ENCODE data around the gene SLCO4C1. TPM values are rescaled to one million over a fixed set of nuclear protein-coding genes. Genes with fewer than 3 reads are reported as not detected.

Gene SLCO4C1
- total RNA-seq, 1 donor from 2014 or later: 0.11 TPM

DNA sequence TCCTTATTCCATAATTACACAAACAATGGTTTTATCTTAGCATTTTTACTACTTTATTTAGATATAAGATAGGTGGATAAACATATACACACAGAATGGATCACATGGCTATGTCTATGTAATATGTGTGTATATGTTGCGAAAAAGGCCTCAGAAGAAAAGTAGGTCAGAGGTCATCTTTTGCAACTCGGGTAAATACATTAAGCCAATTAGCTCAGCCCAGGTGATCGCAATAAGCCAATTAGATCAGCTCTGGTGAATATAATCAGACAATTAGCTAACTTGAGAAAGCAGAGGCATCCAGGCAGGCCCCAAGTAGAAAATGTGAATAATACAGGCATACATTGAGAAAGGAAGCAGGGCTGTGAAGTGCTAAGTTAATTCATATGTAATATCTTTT, 24.3 kb downstream of the SLCO4C1 start:
- Mint-ChIP-seq H3K27me3 (ENCODE audit: unreplicated experiment) (peaks cover 2% of the 10 kb centered on the region), H3K36me3 (ENCODE audit: unreplicated experiment) (no peaks in the 10 kb centered on the region), H3K4me1 (ENCODE audit: unreplicated experiment) (no peaks in the 10 kb centered on the region), H3K27ac (ENCODE audit: unreplicated experiment) (no peak overlapping the region), H3K4me3 (ENCODE audit: unreplicated experiment) (no peak overlapping the region), H3K9me3 (ENCODE audit: unreplicated experiment) (peaks cover 9% of the 10 kb centered on the region)
- TF ChIP-seq, protein P1, sequence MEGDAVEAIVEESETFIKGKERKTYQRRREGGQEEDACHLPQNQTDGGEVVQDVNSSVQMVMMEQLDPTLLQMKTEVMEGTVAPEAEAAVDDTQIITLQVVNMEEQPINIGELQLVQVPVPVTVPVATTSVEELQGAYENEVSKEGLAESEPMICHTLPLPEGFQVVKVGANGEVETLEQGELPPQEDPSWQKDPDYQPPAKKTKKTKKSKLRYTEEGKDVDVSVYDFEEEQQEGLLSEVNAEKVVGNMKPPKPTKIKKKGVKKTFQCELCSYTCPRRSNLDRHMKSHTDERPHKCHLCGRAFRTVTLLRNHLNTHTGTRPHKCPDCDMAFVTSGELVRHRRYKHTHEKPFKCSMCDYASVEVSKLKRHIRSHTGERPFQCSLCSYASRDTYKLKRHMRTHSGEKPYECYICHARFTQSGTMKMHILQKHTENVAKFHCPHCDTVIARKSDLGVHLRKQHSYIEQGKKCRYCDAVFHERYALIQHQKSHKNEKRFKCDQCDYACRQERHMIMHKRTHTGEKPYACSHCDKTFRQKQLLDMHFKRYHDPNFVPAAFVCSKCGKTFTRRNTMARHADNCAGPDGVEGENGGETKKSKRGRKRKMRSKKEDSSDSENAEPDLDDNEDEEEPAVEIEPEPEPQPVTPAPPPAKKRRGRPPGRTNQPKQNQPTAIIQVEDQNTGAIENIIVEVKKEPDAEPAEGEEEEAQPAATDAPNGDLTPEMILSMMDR (IDR thresholded peaks at IDR 0.05): no peak
- DNase-seq (ENCODE audit: extremely low spot score, unreplicated experiment): no peak

DNA sequence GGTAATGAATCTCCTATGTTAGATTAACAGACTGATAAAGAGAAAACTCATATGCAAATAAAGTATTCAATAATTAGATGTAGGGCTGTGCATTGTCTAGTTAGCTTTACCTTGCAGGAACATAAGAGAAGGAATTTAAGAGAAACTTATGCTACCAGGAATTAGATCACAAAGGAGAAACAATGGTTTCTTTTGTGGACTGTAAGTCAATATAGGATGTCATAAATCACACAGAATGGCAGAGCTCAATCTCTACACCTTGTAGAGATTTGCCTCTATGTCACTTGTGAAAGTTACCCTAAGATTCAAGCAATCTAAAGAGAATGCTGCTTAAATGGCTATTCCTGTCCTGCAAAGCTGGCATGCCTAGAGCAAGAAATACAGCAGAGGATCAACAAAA, 26.0 kb downstream of the SLCO4C1 start:
- Mint-ChIP-seq H3K36me3 (ENCODE audit: unreplicated experiment) (no peaks in the 10 kb centered on the region), H3K27ac (ENCODE audit: unreplicated experiment) (no peak overlapping the region), H3K9me3 (ENCODE audit: unreplicated experiment) (peaks cover 9% of the 10 kb centered on the region), H3K4me3 (ENCODE audit: unreplicated experiment) (no peak overlapping the region), H3K27me3 (ENCODE audit: unreplicated experiment) (peaks cover 2% of the 10 kb centered on the region), H3K4me1 (ENCODE audit: unreplicated experiment) (no peaks in the 10 kb centered on the region)
- TF ChIP-seq, protein P1 (IDR thresholded peaks at IDR 0.05): no peak
- no peak for DNase-seq (ENCODE audit: extremely low spot score, unreplicated experiment)

DNA sequence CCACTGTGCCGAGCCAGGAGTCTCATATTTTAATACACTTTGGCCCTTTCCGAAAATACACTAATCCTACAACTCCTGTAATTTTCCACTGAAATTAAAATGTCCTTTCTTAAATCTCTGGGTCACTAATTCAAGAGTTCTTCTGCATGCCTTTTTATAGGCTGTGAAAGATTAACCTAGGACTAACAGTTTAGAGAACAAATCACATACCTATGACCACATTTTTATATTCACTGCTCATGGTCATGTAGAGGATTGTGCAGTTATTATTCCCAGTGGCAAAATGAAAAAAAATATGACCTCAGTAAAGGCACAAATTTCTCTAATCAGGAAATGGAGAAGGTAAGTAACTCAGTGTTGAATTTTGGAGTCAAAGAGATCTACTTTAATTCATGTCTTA, 33.4 kb downstream of the SLCO4C1 start:
- H3K4me1 Mint-ChIP-seq (ENCODE audit: unreplicated experiment): no peaks in the 10 kb centered on the region
- no peak overlapping the region for H3K4me3 Mint-ChIP-seq (ENCODE audit: unreplicated experiment)
- TF ChIP-seq, protein P1 (IDR thresholded peaks at IDR 0.05): no peak
- H3K27me3 Mint-ChIP-seq (ENCODE audit: unreplicated experiment): peaks cover 4% of the 10 kb centered on the region
- H3K9me3 Mint-ChIP-seq (ENCODE audit: unreplicated experiment): peaks cover 4% of the 10 kb centered on the region
- no peaks in the 10 kb centered on the region for H3K36me3 Mint-ChIP-seq (ENCODE audit: unreplicated experiment)
- no peak overlapping the region for H3K27ac Mint-ChIP-seq (ENCODE audit: unreplicated experiment)
- no peak for DNase-seq (ENCODE audit: extremely low spot score, unreplicated experiment)

DNA sequence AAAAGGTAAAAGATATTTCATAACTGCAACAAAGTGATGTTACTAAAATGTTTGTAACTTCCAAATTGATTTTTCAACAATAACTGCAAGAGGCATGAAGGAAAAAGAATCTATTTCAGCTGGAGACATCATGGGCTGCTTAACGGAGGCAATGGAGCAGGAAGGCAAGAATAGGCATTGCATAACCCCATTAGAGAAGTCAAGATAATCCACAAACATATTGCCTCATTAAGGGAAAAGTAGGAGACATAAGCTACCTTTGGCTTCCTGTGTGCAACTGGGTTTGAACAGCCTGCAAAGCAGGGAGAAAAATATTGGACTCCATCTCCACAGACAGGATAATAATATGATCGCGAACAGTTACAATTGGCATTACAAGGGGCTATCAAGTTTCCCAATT, 46.7 kb downstream of the SLCO4C1 start:
- H3K9me3 Mint-ChIP-seq (ENCODE audit: unreplicated experiment): no peaks in the 10 kb centered on the region
- no peak for DNase-seq (ENCODE audit: extremely low spot score, unreplicated experiment)
- H3K27me3 Mint-ChIP-seq (ENCODE audit: unreplicated experiment): peaks cover 4% of the 10 kb centered on the region
- no peak overlapping the region for H3K27ac Mint-ChIP-seq (ENCODE audit: unreplicated experiment)
- TF ChIP-seq, protein P1 (IDR thresholded peaks at IDR 0.05): no peak
- H3K4me3 Mint-ChIP-seq (ENCODE audit: unreplicated experiment): no peak overlapping the region
- no peaks in the 10 kb centered on the region for H3K36me3 Mint-ChIP-seq (ENCODE audit: unreplicated experiment)
- no peaks in the 10 kb centered on the region for H3K4me1 Mint-ChIP-seq (ENCODE audit: unreplicated experiment)

DNA sequence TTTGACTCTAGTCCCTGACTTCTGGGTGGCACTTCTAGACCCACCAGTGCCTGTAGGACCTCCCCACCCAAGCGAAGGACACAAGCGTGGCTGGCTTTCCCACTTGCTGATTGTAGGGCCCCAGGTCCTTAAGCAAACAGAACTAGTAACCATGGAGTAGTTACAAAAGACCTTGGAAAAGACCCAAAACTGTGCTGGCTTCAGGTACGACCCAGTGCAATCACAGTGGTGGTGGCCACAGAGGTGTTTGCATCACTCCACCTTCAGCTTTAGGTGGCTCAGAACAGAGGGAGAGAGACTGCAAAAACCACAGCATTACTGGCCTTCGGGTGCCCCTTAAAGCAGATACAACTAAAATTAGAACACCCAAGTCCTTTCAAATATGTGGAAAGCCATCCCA, 52.9 kb downstream of the SLCO4C1 start:
- Mint-ChIP-seq H3K4me1 (ENCODE audit: unreplicated experiment) (no peaks in the 10 kb centered on the region), H3K27ac (ENCODE audit: unreplicated experiment) (no peak overlapping the region), H3K27me3 (ENCODE audit: unreplicated experiment) (peaks cover 4% of the 10 kb centered on the region), H3K4me3 (ENCODE audit: unreplicated experiment) (no peak overlapping the region), H3K36me3 (ENCODE audit: unreplicated experiment) (no peaks in the 10 kb centered on the region), H3K9me3 (ENCODE audit: unreplicated experiment) (no peaks in the 10 kb centered on the region)
- DNase-seq (ENCODE audit: extremely low spot score, unreplicated experiment): no peak
- TF ChIP-seq, protein P1 (IDR thresholded peaks at IDR 0.05): no peak

Measured in osteocyte (in vitro differentiated cells).